Neural cell (in vitro differentiated cells): ENCODE data around the gene ASCC3. TPM values are rescaled to one million over a fixed set of nuclear protein-coding genes. Genes with fewer than 3 reads are reported as not detected.

ENCODE experiments used
- H2AFZ ChIP-seq: fragments of 200-600, 300-800 bp; sonication (generic), shearing (Covaris generic); 2 replicates; pipeline ENCODE4 v1.6.0; 2014; ENCODE audit warnings: low read depth, mild to moderate bottlenecking, antibody characterized with exemption, low read length, moderate library complexity
- H3F3A ChIP-seq: fragments of 200-600 bp; shearing (Covaris generic); 2 replicates; pipeline ENCODE4 v1.6.1; 2016; ENCODE audit warnings: mild to moderate bottlenecking, moderate library complexity, mixed read lengths, antibody characterized with exemption, low read length; ENCODE audit not compliant: insufficient read depth, poor library complexity, severe bottlenecking
- H3K27ac ChIP-seq: fragments of 200-600, 300-800 bp; sonication (generic), shearing (Covaris generic); 2 replicates; pipeline ENCODE4 v1.5.1; 2014; ENCODE audit warnings: mild to moderate bottlenecking, low read length, moderate library complexity
- H3K27me3 ChIP-seq: fragments of 300-800, 200-600 bp; sonication (generic), shearing (Covaris generic); 2 replicates; pipeline ENCODE4 v1.6.0; 2014; ENCODE audit warnings: mild to moderate bottlenecking, low read depth, low read length, moderate library complexity; ENCODE audit not compliant: insufficient read depth
- H3K36me3 ChIP-seq: fragments of 300-800, 200-600 bp; sonication (generic), shearing (Covaris generic); 2 replicates; pipeline ENCODE4 v1.5.1; 2014; ENCODE audit warnings: mild to moderate bottlenecking, antibody characterized with exemption, low read length, moderate library complexity; ENCODE audit not compliant: insufficient read depth
- H3K4me2 ChIP-seq: fragments of 300-800, 200-600 bp; sonication (generic), shearing (Covaris generic); 2 replicates; pipeline ENCODE4 v1.6.0; 2014; ENCODE audit warnings: mild to moderate bottlenecking, low read length
- H3K4me3 ChIP-seq: fragments of 300-800, 200-600 bp; sonication (generic), shearing (Covaris generic); 2 replicates; pipeline ENCODE4 v1.5.1; 2014; ENCODE audit warnings: mild to moderate bottlenecking, low read length, moderate library complexity
- H3K79me2 ChIP-seq: fragments of 200-600 bp; shearing (Covaris generic); replicated peaks from 2 replicates; pipeline ENCODE4 v1.6.0; 2014; ENCODE audit warnings: mild to moderate bottlenecking, low read length, moderate library complexity; ENCODE audit not compliant: insufficient read depth
- H3K9ac ChIP-seq: fragments of 300-800, 200-600 bp; sonication (generic), shearing (Covaris generic); 2 replicates; pipeline ENCODE4 v1.6.1; 2016; ENCODE audit warnings: mild to moderate bottlenecking, low read length, mixed read lengths
- H3K9me2 ChIP-seq: fragments of 200-600 bp; shearing (Covaris generic); 2 replicates; pipeline ENCODE4 v1.6.1; 2016; ENCODE audit warnings: mild to moderate bottlenecking, low read length, mixed read lengths; ENCODE audit not compliant: insufficient read depth
- H3K9me3 ChIP-seq: fragments of 200-600, 300-800 bp; sonication (generic), shearing (Covaris generic); 2 replicates; pipeline ENCODE4 v1.6.1; 2016; ENCODE audit warnings: mild to moderate bottlenecking, mixed run types, low read length, moderate library complexity, mixed read lengths
- H4K20me1 ChIP-seq: fragments of 200-600 bp; shearing (Covaris generic); 2 replicates; pipeline ENCODE4 v1.6.1; 2016; ENCODE audit warnings: mild to moderate bottlenecking, mixed run types; ENCODE audit not compliant: insufficient read depth
- EP300 ChIP-seq: fragments of 450-650 bp; conservative IDR thresholded peaks from 2 replicates; pipeline ENCODE4 v1.6.1; 2014; ENCODE audit warnings: antibody characterized with exemption, mild to moderate bottlenecking, moderate library complexity; ENCODE audit not compliant: poor library complexity, severe bottlenecking
- EZH2 ChIP-seq: fragments of 200-600, 300-800 bp; shearing (Covaris generic), sonication (generic); IDR thresholded peaks from 2 replicates; pipeline ENCODE4 v1.6.1; 2014; ENCODE audit warnings: antibody characterized with exemption, low read length, borderline replicate concordance, mild to moderate bottlenecking; ENCODE audit not compliant: insufficient read depth, poor library complexity, severe bottlenecking
- MXI1 ChIP-seq: fragments of 450-650 bp; conservative IDR thresholded peaks from 2 replicates; pipeline ENCODE4 v1.6.1; 2014; ENCODE audit warnings: antibody characterized with exemption, mild to moderate bottlenecking; ENCODE audit not compliant: poor library complexity, severe bottlenecking
- POLR2AphosphoS5 ChIP-seq: IDR thresholded peaks from 2 replicates; pipeline ENCODE4 v1.6.1; 2012
- RAD21 ChIP-seq: fragments of 450-650 bp; conservative IDR thresholded peaks from 2 replicates; pipeline ENCODE4 v1.6.1; 2014; ENCODE audit warnings: antibody characterized with exemption, mild to moderate bottlenecking, moderate library complexity
- REST ChIP-seq: IDR thresholded peaks from 2 replicates; pipeline ENCODE4 v1.6.1; 2012; ENCODE audit warnings: borderline replicate concordance
- SMC3 ChIP-seq: fragments of 450-650 bp; conservative IDR thresholded peaks from 2 replicates; pipeline ENCODE4 v1.6.1; 2014; ENCODE audit warnings: antibody characterized with exemption, mild to moderate bottlenecking, moderate library complexity; ENCODE audit not compliant: poor library complexity
- TAF1 ChIP-seq: IDR thresholded peaks from 2 replicates; pipeline ENCODE4 v1.6.1; 2012; ENCODE audit warnings: low read depth
- polyA plus RNA-seq: library from polyadenylated mRNA; depleted of rRNA; stranded (reverse); fragments of >200 nt; gene quantifications from 2 replicates; pipeline ENCODE4 v1.2.3, GENCODE V29; 2014
- TF ChIP-seq, protein P1 (sequence below): fragments of 450-650 bp; IDR thresholded peaks from 2 replicates; pipeline ENCODE4 v1.5.1; 2014; ENCODE audit warnings: antibody characterized with exemption, mild to moderate bottlenecking, moderate library complexity; ENCODE audit not compliant: poor library complexity, severe bottlenecking

The ASCC3 gene
- polyA plus RNA-seq, 1 donor from 2014 or later = 14.9 TPM

DNA sequence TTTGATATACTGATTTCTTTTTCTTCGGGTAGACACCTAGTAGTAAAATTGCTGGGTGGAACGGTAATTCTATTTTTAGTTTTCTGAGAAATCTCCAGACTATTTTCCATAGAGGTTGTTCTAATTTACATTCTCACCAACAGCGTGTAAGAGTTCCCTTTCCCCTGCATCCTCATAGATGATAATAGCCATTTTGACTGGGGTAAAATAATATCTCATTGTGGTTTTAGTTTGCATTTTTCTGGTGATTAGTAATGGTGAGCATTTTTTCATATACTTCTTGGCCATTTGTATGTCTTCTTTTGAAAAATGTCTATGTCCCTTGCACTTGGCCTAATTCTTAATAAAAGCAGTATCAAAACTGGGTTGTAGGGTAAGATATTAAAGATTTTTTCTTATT, 267.5 kb downstream of the ASCC3 start:
- no peak overlapping the region for H3K4me2 ChIP-seq

DNA sequence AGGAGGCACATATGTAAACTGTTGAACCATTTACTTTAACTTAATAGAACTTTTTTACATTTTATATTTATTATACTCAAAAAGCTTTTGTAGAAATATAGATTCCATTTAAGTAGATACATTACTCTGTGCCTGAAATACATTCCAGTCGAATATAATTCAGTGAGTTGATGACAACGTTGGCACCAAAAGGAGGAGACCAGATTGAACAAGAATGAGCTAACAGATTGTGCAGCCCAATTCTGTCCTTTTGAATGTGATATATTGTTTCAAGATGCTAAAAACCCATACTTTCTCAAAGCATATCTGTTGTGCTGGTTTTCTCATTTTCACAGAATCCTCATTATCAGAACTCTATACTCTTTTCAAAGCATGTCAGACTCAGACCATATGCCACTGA, 269.0 kb downstream of the ASCC3 start:
- no peak overlapping the region for H3K4me2 ChIP-seq
- H3K79me2 ChIP-seq = no peaks in the 10 kb centered on the region
- no peak overlapping the region for H3K27ac ChIP-seq
- no peaks in the 10 kb centered on the region for H3F3A ChIP-seq
- no peaks in the 10 kb centered on the region for H3K36me3 ChIP-seq
- no peaks in the 10 kb centered on the region for H3K27me3 ChIP-seq
- H3K9ac ChIP-seq = no peak overlapping the region
- no peaks in the 10 kb centered on the region for H3K9me3 ChIP-seq
- no peaks in the 10 kb centered on the region for H3K9me2 ChIP-seq
- no peaks in the 10 kb centered on the region for H4K20me1 ChIP-seq
- H2AFZ ChIP-seq = no peak overlapping the region
- no peak overlapping the region for H3K4me3 ChIP-seq
- TF ChIP-seq EP300 (no peak), MXI1 (no peak), TAF1 (no peak), EZH2 (no peak), RAD21 (no peak), POLR2AphosphoS5 (no peak), SMC3 (no peak)
- TF ChIP-seq, protein P1, sequence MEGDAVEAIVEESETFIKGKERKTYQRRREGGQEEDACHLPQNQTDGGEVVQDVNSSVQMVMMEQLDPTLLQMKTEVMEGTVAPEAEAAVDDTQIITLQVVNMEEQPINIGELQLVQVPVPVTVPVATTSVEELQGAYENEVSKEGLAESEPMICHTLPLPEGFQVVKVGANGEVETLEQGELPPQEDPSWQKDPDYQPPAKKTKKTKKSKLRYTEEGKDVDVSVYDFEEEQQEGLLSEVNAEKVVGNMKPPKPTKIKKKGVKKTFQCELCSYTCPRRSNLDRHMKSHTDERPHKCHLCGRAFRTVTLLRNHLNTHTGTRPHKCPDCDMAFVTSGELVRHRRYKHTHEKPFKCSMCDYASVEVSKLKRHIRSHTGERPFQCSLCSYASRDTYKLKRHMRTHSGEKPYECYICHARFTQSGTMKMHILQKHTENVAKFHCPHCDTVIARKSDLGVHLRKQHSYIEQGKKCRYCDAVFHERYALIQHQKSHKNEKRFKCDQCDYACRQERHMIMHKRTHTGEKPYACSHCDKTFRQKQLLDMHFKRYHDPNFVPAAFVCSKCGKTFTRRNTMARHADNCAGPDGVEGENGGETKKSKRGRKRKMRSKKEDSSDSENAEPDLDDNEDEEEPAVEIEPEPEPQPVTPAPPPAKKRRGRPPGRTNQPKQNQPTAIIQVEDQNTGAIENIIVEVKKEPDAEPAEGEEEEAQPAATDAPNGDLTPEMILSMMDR = no peak

More for the DNA sequence above, 267.5 kb downstream of the ASCC3 start:
- Histone ChIP-seq H3K9me3 (no peaks in the 10 kb centered on the region), H2AFZ (no peak overlapping the region), H3K9me2 (no peaks in the 10 kb centered on the region), H3K27me3 (no peaks in the 10 kb centered on the region), H3K9ac (no peak overlapping the region), H3K36me3 (no peaks in the 10 kb centered on the region), H3F3A (no peaks in the 10 kb centered on the region), H3K27ac (no peak overlapping the region), H3K79me2 (no peaks in the 10 kb centered on the region), H3K4me3 (no peak overlapping the region), H4K20me1 (no peaks in the 10 kb centered on the region)
- no peak for TF ChIP-seq TAF1
- TF ChIP-seq, protein P1 = no peak
- TF ChIP-seq EZH2 = no peak
- no peak for TF ChIP-seq SMC3
- no peak for TF ChIP-seq REST
- TF ChIP-seq MXI1 = no peak
- TF ChIP-seq RAD21 = no peak
- no peak for TF ChIP-seq POLR2AphosphoS5
- TF ChIP-seq EP300 = no peak
